Measurements from ENCODE around the gene RPS18. TPM values are rescaled to one million over a fixed set of nuclear protein-coding genes. Genes with fewer than 3 reads are reported as not detected.

RPS18 gene
- polyA plus RNA-seq, 2 of the 4 experiments (the other 2 are of a cell fraction): 3,426 to 3,611 TPM

- peaks cover 11% of the 10 kb centered on the region; the same call in 1 of the 3 replicates for H3K4me1 ChIP-seq
- no peak overlapping the region for H3K4me3 ChIP-seq
- CTCF ChIA-PET: no interaction called here
- no peak for DNase-seq (ENCODE audit: low read depth in 1 of 2, low spot score in 1 of 2)
- 76% methylated on average over 10 of the region's 10 CpGs for WGBS (ENCODE audit: missing lambda C conversion rate)
- no peak for FAIRE-seq
- POLR2A ChIA-PET: no interaction called here
- no peaks in the 10 kb centered on the region for H3K9me3 ChIP-seq
- H3K27ac ChIP-seq: no peak overlapping the region
- TF ChIP-seq ESRRA (IDR thresholded peaks at IDR 0.05; ENCODE audit: borderline replicate concordance, low read length): no peak
- no peak for TF ChIP-seq MAFK (IDR thresholded peaks at IDR 0.05; ENCODE audit: partially characterized antibody)
- TF ChIP-seq ATOH8 (CRISPR knock-in tag; IDR thresholded peaks at IDR 0.05; ENCODE audit: low read depth): no peak
- TF ChIP-seq POLR2A (IDR thresholded peaks at IDR 0.05; ENCODE audit: low read length): no peak
- TF ChIP-seq, protein P1, sequence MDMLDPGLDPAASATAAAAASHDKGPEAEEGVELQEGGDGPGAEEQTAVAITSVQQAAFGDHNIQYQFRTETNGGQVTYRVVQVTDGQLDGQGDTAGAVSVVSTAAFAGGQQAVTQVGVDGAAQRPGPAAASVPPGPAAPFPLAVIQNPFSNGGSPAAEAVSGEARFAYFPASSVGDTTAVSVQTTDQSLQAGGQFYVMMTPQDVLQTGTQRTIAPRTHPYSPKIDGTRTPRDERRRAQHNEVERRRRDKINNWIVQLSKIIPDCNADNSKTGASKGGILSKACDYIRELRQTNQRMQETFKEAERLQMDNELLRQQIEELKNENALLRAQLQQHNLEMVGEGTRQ (IDR thresholded peaks at IDR 0.05): no peak
- TF ChIP-seq REST (IDR thresholded peaks at IDR 0.05): no peak
- TF ChIP-seq POLR2AphosphoS2 (conservative IDR thresholded peaks at IDR 0.05; ENCODE audit: low read length): no peak
- no peak for TF ChIP-seq BHLHE40 (IDR thresholded peaks at IDR 0.05; ENCODE audit: low read depth, low read length)
- TF ChIP-seq JUN (IDR thresholded peaks at IDR 0.05): no peak
- TF ChIP-seq TFCP2L1 (CRISPR knock-in tag; IDR thresholded peaks at IDR 0.05): no peak
- no peak for TF ChIP-seq TP53 (CRISPR knock-in tag; IDR thresholded peaks at IDR 0.05)
- no peak for TF ChIP-seq HES2 (IDR thresholded peaks at IDR 0.05)
- ATAC-seq: no peak
- H3K4me2 ChIP-seq: no peak overlapping the region
Observed at GRCh38 chr6:33294086-33294823, 22.4 kb downstream of the RPS18 start.

GRCh38 chr6:33295621-33296369, 23.9 kb downstream of the RPS18 start:
- no peak for ATAC-seq
- TF ChIP-seq BHLHE40 (IDR thresholded peaks at IDR 0.05; ENCODE audit: low read depth, low read length) (no peak), PHF8 (IDR thresholded peaks at IDR 0.05; ENCODE audit: borderline replicate concordance, low read depth) (no peak), POLR2A (IDR thresholded peaks at IDR 0.05; ENCODE audit: low read length) (no peak), RAD21 (conservative IDR thresholded peaks at IDR 0.05 in 1 of 2, IDR thresholded peaks at IDR 0.05 in 1 of 2) (no peak)
- TF ChIP-seq, protein P2, sequence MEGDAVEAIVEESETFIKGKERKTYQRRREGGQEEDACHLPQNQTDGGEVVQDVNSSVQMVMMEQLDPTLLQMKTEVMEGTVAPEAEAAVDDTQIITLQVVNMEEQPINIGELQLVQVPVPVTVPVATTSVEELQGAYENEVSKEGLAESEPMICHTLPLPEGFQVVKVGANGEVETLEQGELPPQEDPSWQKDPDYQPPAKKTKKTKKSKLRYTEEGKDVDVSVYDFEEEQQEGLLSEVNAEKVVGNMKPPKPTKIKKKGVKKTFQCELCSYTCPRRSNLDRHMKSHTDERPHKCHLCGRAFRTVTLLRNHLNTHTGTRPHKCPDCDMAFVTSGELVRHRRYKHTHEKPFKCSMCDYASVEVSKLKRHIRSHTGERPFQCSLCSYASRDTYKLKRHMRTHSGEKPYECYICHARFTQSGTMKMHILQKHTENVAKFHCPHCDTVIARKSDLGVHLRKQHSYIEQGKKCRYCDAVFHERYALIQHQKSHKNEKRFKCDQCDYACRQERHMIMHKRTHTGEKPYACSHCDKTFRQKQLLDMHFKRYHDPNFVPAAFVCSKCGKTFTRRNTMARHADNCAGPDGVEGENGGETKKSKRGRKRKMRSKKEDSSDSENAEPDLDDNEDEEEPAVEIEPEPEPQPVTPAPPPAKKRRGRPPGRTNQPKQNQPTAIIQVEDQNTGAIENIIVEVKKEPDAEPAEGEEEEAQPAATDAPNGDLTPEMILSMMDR (IDR thresholded peaks at IDR 0.05): no peak
- no peak for DNase-seq (ENCODE audit: low read depth in 1 of 2, low spot score in 1 of 2)
- 84% methylated on average over 8 of the region's 15 CpGs for WGBS (ENCODE audit: missing lambda C conversion rate)
- Histone ChIP-seq H3K27ac (no peak overlapping the region), H3K4me3 (no peak overlapping the region), H3K4me1 (peaks cover 4% of the 10 kb centered on the region; the same call in 1 of the 3 replicates), H3K9me3 (no peaks in the 10 kb centered on the region), H3K4me2 (no peak overlapping the region)
- FAIRE-seq: no peak
- ChIA-PET CTCF (interaction anchor here (0.8 to 3.1 kb wide), 3 partner anchors 14 to 22 kb away, joined by 3 to 12 read pairs (median 4); partner anchors contain the start of gene ZBTB22), POLR2A (no interaction called here)
